ENCODE results near the gene ANTKMT.

The ANTKMT gene

DNA sequence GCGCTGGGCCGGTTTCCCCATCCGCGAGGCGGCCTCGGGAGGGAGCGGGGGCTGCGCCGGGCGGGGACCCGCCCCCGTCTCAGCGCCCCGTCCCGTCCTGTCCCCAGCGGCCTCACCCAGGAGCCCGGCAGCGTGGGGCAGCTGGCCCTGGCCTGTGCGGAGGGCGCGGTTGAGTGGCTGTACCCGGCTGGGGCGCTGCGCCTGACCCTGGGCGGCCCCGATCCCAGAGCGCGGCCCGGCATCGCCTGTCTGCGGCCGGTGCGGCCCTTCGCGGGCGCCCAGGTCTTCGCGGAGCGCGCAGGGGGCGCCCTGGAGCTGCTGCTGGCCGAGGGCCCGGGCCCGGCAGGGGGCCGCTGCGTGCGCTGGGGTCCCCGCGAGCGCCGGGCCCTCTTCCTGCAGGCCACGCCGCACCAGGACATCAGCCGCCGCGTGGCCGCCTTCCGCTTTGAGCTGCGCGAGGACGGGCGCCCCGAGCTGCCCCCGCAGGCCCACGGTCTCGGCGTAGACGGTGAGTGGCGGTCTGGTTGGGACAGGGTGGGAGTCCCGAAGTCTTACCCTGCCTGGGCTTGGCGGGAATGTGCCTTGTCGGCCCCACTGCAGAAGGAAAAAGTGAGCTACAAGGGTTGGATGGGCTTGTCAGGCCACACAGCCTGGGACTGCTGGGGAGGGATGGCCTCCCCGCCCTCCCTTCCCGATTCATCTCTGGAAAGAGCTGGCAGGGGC lies 5.3 kb upstream of the ANTKMT start:
- DNase-seq = no peak

DNA sequence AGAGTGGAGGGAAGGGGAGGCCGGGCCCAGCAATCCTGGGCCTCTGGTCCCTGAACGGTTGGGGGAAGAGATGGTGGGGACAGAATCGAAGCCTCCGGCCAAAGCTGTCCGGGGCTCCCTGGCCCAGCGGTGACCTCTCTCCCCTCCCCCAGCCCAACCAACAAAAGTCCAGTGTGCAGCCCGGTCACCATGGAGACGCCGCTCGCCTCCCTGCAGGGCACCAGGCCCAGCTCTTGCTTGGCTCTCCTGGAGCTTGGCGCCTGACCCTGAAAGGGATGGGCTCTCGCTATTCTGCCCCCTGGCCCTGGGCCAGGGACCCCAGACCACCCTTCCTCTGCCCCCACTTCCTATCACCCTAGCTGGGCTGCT lies 4.8 kb upstream of the ANTKMT start:
- no peak for DNase-seq

- DNase-seq = no peak
These were observed 4.1 kb upstream of the ANTKMT start for GRCh38 chr16:716768-717325.

DNA sequence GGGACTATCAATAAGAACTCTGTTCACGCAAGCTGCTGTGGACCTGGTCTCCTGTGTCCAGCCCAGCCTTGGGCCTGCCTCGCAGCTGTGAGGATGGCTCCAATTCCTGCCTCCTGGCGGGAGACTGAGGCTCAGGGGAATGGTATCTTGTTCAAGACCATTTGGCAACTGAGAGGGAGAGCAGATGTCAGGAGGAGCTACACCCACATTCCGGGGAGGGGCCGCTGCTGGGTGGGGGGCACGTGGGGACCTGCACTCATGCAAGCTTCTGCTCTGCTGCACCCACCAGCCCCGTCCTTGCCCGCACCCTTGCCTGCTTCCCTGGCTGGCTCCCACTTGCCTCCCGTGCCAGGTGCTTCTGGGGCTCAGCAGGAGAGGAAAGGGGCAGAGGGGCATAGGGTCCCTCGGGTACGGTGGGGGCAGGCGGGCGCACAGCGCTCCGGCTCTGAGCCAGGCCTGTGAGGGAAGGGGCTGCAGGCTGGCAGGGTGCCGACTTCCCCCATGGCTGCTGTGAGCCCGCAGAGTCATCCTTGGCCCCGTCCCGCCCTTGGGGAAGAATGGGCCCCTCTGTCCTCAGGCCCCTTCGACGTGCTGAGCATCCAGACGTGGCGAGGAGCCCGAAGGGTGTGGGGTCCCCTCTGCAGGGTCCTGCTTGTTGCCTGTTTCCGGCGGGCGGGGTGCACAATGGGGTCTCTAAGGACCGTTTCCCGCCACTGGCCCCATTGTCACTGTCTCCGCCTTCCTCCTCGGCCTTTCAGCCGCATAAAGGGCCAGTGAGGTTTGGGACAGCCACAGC lies 3.3 kb upstream of the ANTKMT start:
- no peak for DNase-seq

GRCh38 chr16:718389-718788 lies 2.6 kb upstream of the ANTKMT start:
- no peak for DNase-seq

- DNase-seq = no peak
These were observed 2.0 kb upstream of the ANTKMT start for GRCh38 chr16:718922-719321.

DNA sequence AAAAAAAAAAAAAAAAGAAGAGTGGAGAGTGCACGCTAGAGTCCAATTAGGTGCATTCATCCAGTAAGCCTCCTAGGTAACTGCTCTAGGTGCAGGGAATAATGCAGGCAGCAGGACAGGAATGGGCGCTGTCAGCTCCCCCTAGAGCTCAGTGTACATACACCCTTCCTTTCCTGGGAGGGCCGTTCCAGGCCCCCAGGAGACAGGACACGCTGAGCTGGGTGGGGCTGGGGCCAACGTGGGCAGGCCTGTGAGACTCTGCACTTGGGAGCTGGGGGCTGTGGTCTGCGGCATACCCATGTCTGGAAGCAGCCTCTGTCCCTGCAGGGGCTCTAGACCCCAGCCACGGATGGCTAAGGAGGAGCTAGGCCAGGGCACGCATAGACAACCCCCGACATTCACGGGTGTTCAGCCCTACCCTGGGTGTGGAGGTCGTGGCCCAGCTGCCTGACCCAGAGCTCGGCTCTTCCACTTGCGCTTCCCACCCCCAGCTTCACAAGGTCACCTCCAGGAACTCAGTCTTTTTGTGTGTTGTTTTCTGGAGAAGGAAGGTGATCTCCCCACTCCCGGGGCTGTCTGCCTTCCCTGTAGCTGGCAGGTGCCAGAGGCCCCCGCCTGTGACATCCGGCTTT lies 1.0 kb upstream of the ANTKMT start:
- no peak for DNase-seq

DNA sequence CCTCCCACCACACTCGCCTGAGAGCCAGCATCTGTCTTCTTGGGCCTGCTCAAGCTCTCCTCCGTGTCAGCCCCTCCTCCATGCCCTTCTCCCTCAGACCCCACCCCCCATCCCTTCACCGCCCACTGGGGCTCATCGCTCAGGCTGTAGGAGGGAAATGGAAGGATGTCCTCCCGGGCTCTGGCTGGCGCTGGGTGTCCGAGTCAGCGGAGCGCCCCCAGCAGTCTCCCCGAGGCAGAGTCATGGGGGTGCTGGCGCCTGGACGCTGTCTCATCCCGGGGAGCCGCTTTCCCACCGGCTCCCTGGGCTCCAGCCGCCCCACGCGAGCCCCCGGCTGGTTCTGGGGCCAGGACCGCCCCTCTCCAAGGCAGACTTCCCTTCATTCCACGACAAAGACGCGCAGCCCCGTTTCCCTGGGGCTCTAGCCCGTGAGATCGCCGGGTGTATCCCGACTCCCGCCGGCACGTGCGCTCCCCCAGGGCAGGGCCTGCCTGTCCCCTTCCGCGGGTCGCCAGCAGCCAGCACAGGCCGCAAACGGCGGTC lies 428 bp upstream of the ANTKMT start:
- no peak for DNase-seq

DNA sequence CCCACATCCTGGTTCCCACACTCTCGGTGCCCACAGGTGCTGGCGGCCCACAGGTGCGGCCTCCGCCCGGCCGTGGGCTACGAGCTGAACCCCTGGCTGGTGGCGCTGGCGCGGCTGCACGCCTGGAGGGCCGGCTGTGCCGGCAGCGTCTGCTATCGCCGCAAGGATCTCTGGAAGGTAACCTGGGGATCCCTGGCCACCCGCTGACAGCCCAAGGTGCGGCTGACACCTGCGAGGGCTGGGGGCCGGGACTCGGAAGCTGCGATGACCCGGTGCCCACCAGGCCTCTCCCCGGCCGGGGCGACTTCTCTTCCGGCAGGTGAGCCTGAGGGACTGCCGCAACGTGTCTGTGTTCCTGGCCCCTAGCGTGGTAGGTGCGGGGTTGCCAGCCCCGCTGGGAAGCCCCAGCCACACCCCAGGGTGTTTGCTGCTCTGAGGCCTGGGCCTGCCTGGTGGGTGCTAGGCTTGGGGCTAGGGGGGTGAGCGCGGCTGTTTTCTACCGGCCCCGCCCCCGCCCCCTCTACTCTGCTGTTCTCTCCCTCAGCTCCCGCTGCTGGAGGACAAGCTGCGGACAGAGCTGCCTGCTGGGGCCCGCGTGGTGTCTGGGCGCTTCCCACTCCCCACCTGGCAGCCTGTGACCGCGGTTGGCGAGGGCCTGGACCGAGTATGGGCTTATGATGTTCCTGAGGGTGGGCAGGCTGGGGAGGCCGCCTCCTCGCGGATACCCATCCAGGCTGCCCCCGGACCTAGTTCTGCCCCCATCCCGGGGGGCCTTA lies 1.0 kb downstream of the ANTKMT start:
- no peak for DNase-seq

DNA sequence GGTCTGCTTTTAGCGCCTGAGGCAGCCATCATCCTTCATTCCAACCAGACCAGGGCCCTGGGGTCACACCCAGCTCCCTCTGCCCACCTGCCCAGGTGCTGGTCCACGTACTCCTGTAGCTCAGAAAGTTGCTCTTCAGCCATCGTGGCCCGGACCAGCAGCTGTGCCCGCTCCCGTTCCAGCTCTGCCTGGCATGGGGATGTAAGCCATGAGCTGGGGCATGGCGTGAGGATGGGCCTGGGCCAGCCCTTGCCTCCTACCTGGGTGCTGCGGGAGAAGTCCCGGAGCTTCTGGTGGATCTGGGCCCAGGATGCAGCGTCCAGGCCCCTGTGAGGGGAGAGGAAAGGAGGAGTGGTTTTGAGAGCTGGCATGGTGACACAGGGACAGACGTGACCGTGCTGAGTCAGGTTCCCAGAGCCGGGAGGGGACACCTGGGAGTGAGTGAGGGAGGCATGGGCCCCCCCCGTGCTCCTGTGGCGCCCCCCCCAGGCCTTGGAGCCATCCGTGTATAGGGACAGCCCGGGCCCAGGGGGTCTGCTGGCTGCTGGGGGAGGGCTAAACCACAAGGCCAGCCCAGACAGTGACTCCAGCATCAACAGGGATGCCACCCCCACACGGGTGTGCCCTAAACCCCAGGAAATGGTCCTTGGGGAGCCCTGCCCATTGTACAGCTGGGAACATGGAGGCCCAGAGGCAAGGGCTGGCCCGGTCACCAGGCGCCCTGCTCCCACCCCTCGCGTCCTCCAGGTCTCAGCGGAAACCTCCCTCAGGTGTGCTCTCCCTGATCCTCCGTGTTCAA lies 2.1 kb downstream of the ANTKMT start:
- DNase-seq = no peak

- DNase-seq = no peak
These were observed 2.7 kb downstream of the ANTKMT start for GRCh38 chr16:723695-724094.

- DNase-seq = no peak
These were observed 3.5 kb downstream of the ANTKMT start for GRCh38 chr16:724188-725040.

- no peak for DNase-seq
These were observed 4.1 kb downstream of the ANTKMT start for GRCh38 chr16:725041-725376.

GRCh38 chr16:725463-726187 lies 4.7 kb downstream of the ANTKMT start:
- DNase-seq = no peak

GRCh38 chr16:726188-726437 lies 5.2 kb downstream of the ANTKMT start:
- DNase-seq = no peak

DNA sequence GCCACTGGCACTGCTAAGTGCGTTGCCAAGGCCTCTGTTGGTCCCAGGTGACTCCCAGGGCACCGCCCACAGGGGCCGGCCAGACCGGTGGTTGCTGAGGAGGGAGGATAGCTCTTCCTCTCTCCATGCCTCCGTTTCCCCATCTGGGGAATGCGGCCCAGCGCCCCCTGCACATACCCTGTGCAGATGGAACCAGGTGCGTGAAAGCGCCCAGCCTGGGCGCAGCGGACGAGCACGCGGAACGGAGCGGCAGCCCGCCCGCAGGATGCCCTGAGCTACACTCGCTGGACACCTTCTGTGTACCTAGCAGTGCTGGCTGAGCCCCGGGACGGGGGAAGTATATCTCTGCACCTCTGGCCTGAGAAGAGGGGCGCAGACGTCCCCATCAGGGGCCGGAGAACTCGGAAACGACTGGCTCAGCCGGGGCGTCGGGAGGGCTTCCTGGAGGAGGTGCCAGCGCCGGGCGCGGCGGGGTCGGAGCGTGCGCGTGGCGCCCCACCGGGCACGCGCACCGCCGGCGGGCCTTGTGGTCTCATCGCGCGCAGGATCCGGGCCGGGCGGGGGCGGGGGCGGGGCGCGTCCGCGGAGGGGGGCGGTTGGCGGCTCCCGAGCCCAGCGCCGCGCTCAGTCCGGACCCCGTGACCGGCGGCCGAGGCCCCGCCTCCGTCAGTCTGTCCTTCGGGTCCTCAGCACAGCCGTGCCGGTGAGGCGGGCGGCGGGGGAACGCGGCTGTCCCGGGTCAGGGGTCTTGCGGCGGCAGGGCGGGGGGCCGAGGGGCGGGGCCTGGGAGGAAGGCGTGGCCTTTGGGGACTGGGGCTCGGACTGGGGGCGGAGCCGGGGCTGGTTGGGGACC lies 5.7 kb downstream of the ANTKMT start, which contains the start of the genes CCDC78 and HAGHL:
Gene CCDC78, minus strand, starts transcription at position 6 of the 853 bp plus-strand sequence. CDS start 76 bp downstream, outside the sequence.
Gene HAGHL, plus strand, starts transcription at position 669 of the 853 bp plus-strand sequence. CDS start 404 bp downstream, outside the sequence.
- peak; percentile 45 for DNase-seq

- DNase-seq = no peak
These were observed 6.5 kb downstream of the ANTKMT start for GRCh38 chr16:727291-727977.

DNA sequence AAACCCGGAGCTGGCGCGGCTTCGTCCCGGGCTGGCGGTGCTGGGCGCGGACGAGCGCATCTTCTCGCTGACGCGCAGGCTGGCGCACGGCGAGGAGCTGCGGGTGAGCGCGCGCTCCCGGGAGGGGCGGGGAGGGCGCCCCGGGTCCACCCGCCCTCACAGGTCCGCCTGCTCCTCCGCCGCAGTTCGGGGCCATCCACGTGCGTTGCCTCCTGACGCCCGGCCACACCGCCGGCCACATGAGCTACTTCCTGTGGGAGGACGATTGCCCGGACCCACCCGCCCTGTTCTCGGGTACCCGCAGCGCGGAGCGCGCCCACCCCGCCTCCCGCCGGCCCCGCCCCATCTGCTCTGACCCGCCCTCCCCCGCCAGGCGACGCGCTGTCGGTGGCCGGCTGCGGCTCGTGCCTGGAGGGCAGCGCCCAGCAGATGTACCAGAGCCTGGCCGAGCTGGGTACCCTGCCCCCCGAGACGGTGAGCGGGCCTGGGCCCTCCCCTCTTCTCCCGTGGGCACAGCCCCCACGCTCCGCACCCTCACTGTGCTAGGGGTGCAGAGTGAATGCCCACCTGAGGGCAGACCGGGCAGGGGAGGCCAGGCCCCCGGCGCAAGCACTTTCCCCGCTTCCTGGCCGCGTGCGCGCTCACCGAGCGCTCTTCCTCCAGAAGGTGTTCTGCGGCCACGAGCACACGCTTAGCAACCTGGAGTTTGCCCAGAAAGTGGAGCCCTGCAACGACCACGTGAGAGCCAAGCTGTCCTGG lies 7.4 kb downstream of the ANTKMT start:
- no peak for DNase-seq
